NCI-H748 (cell line): ENCODE results near the gene RYR3.

Experiments
- DNase-seq: peaks from one replicate; lab custom pipeline; 2025; ENCODE audit not compliant: unreplicated experiment; lab: John Stamatoyannopoulos, UW

Gene RYR3

GRCh38 chr15:33494306-33494705, 183.5 kb downstream of the RYR3 start:
- DNase-seq = no peak

DNA sequence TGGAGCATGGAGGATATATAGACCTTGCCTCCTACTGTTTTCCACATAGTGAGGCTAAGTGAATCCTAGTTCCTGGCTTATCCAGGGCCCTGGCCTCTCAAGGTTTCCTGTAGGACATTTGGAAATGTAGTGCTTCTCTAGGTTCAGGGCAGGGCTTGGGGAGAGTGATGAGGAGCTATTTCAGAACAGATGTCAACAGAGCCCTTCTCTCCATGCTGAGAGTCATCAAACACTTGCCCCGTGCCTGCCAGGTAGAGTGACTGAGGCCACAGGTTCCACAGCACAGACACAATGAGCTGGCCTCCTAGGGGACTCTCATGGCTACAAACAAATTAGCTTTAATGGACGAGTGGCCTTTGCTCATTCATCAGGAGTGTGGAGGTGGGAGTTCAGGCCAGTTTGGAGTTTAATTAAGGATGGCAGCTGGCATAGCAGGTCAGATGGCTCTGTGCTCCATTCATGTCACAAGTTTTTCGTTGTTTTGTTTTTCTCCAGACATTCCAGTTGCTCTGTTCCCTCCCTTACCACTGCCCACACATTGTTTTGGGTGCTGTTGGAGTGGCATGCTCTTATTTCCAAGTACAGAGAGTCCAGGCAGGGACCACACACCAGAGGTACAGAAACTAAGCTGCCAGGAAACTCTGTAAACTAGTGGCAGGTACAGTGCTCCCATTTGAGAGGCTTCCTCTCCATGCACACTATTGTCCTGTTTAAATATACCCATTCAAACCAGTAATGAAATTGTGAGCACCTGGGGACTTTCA, 189.8 kb downstream of the RYR3 start:
- peak; percentile 93 for DNase-seq

DNA sequence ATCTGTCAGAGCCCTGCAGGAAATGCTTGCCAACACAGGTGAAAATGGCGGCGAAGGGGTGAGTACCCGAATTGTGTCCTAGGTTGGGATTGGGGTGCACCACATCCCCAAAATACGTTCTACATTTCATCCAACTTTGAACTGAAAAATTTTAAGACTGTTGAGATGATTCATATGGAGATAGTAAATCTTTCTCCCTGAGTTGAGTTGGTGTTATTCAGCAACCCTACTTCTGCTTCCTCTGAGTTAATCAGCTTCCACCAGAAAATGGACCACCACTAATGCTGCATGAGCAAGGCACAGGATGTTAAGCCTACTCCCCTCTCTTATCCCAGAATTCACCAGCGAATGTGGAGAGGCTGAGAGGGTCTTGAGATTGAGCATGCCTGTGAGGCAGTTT, 192.9 kb downstream of the RYR3 start:
- DNase-seq = no peak

DNA sequence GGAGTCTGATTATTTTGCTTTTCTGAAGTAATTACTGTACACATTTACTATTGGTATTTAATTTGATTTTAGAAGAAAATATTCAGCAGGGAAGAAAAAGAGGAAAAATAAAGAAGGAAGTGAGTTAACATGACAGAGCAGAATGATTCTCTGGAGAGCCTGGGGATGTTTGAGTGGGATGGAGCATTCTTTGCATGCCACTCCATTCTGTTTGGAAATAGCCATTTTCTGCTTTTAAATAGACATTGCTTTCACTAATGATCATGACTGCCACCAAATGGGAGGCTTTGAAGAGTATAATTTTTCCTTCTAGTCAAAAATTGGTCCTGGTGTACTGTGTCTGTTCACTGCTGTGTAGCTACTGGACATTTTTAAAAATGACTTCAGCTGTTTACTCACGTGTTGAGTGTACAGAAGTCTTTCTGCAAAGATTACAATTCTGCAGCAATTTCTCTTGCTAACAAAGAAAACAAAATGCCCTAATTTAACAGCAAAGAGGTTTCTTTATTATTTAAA, 196.1 kb downstream of the RYR3 start:
- peak; percentile 37 for DNase-seq

DNA sequence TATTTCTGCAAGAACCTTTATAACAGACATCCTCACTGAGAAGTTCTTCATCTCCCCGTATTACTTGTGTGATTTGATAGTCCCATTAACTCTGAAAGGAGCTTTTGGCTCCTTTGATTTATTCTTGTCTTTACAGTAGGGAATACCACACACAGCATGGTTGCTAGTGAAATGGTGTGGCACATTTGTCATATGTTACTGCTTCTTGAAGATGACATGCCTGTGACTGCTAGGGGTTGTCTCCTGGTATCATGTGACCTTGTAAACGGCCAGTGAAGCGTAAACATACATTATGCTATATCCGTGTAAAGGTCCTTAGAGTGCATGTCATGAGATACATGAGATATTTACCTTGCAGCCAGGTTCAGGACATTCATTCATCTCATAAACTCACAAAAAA, 197.9 kb downstream of the RYR3 start:
- DNase-seq = peak; percentile 74

GRCh38 chr15:33515121-33515520, 204.4 kb downstream of the RYR3 start:
- peak; percentile 71 for DNase-seq

DNA sequence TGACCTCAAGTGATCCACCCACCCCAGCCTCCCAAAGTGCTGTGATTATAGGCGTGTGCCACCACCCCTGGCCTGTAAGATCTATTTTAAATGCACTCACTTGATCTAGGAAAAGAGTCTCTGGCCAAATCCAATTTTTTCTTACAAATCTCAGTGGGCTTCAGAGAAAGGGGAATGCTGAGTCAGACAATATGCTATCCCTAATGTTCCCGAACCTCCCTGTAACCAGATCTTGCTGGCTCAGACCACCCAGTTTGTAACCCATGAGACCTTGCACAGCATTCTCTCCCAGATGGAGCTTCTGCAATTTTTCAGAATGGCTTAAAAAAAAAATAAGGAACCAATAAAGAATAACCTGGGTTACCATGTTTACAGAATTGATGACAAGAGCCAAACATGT, 205.8 kb downstream of the RYR3 start:
- DNase-seq = no peak

DNA sequence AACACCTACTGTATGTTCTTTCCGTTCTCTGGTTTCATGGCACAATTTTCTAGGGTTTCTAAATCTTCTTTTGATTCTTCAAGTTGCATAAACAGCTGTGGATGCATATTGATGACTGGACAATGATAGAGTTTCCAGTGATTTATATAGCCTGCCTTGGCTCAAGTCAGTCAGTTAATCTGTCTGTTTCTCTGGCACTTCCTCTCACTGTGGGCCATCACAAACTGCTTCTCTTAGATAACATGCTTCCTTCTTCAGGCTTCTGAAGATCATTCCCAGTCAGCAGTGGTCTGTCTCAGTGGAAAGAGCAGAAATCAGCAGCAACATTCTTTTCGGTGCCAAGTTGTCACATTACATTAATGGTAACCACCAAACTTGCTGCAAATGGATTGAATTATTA, 207.2 kb downstream of the RYR3 start:
- DNase-seq = no peak

DNA sequence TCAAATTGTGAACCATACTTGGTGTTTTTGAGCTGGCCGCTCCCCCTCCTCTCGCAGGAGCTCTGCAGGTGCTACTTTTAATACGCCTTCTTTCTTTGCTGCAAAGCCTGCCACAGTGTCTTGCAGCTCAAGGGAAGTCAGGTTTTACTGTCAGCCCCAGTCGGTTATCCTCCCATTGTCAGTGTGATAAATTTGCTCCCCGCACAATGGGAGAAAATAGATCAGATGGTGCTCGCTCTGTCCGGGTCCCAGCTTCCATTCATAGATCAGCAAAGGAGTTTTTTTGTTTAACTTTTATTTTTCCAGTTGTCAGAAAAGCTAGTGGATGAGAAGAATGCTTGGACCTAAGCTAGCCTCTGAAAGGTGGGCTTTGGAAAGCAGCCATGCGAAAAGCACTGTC, 207.7 kb downstream of the RYR3 start:
- DNase-seq = no peak

- DNase-seq = no peak
Measured at GRCh38 chr15:33524274-33524673, 213.5 kb downstream of the RYR3 start.

DNA sequence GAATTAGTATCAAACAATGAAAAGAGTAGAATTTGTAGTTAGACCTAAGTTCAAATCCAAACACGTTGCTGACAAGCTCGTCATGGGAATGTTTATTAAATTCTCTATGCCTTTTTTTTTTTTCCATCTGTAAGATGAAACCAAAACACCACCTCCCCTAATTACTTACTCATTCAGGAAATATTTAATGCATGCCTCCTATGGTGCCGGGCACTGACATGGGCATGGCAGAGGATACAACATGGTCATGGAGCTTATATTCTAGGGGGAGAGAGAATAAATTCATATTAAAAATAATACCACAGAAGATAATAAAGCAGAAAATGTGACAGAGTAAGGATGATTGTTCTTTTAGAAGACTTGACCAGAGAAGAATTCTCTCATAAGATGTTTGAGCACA, 215.8 kb downstream of the RYR3 start:
- DNase-seq = peak; percentile 1

- no peak for DNase-seq
Measured at GRCh38 chr15:33533197-33533596, 222.4 kb downstream of the RYR3 start.

GRCh38 chr15:33534642-33535041, 223.9 kb downstream of the RYR3 start:
- DNase-seq = no peak

DNA sequence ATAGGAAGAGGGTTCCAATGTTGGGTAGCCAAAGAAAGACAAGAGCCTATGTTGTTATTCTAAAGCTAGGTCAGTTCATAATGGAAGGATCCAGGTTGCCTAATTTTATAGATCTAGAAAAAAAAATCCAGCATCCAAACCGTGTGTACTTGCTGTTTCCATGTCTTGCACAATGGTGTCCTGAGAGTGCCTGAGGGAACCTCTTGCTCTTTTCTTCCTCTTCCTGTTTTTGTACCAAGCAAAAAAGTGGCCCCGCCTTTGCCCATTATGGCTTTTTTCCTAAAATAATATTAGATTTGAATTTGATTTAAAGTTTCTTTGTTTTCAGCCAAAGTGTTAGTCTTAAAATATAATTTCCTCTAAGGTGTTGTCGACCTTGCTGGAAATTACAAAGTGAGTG, 224.4 kb downstream of the RYR3 start:
- DNase-seq = no peak

DNA sequence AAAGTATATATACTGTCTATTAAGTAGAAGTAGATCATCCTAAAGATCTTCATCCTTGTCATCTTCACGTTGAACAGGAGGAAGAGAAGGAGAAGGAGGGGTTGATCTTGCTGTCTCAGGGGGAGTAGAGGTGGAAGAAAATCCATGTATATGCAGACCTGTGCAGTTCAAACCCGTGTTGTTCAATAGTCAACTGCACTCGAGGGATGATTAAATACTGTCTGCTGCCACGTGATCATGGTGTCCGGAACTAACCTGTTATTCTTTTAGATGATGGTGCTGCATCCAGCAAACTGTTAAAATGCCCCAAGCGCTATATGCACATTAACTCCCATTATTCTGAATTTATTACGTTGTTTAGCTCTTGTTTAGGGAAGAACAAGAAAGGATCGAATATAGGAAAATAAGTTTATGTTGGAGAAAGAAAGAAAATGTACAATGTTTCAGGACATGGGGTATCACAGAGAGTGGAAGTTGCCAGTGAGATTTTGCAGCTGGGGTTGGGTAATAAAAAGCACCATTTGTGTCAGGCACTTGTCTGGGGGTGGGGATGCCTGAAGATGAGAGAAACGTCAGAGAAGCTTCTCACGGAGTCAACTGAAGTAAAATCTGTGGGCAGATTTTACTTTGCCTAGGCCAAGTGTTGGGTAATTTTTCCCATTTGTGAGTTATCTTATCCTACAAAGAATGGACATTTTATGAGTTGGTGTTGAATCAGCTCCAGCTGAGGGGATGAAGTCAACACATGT, 229.2 kb downstream of the RYR3 start:
- DNase-seq = no peak

- no peak for DNase-seq
Measured at GRCh38 chr15:33543957-33544356, 233.2 kb downstream of the RYR3 start.

DNA sequence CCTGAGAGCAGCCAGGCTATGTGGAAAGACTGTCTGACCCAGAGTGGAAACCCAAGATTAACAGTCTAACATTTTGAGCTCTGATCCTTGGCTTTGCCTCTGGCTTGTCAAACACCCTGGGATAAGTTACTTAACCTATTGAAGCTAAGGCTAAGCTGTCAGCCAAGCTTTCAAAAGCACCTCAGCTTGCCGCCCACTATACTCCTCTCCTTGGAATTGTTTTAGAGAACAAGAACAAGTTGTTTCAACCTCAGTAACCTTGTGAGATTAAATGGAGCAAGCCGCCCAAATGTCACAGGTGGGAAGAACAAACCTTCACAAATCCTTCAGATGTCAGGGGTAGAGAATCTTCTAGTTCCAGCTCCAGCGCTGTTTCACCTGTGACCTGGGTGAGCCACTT, 235.1 kb downstream of the RYR3 start:
- no peak for DNase-seq

GRCh38 chr15:33547876-33548275, 237.1 kb downstream of the RYR3 start:
- no peak for DNase-seq

GRCh38 chr15:33551860-33552259, 241.1 kb downstream of the RYR3 start:
- no peak for DNase-seq

DNA sequence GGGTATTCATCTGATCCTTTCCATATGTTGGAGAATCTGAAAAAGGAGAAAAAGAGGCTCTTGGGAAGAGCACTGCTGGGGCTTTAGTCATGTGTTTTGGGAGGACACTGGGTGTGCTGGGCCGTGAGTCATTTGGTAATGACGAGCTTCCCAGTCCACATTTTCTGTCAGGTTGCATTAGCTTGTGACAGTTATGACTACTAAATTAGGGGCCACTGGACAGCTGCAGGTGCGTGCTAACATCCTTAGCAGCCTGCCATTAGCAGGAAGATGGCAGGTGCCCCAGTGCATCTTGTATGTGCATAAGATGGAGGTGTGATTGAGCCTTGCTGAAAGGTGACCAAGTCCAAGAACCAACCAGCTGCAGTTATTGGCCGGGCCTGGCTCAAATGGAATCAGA, 242.4 kb downstream of the RYR3 start:
- no peak for DNase-seq

DNA sequence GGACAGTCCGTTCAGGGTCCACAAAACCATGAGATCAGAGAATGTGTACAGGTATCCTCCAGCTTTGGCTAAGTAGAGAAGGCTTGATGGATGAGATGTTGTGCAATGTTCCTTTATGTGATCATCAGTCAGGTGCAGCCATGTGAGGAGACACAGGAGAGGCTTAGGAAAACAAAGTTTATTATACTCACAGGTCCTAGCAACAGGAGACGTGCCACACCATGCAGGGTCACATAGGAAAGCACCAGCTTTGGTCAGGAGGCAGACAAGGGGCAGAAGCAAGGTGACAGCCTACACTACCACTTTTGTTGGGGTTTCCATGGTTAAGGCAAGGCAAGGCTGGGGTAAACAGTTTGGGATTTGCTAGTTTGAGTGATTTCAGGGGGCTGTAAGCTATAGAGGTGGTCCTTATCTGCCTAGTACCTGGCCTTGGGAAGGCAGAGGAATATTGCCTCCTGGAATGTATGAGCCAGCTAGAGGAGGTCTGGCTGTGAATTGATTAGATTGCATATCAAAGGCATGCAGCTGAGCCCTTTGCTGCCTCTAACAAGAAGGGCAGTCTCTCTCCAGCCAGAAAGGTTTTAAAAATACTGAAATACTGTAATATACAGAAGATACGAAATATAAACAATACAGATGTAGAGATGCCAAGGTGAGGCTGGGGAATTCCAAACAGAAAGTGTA, 248.6 kb downstream of the RYR3 start:
- DNase-seq = no peak

DNA sequence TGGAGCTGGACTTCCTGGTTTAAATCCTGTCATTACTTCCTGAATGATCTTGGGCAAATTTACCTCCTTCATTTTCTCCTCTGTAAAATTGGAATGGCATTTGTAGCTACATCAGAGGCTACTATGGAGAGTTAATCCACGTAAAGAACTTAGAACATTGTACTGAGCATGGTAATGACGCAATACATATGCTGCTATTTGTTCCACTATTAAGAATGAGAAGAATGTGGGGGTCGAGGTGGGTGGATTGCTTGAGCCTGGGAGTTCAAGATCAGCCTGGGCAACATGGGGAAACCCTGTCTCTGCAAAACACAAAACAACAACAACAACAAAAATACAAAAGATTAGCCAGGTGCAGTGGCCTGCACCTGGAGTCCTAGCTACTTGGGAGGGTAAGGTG, 250.6 kb downstream of the RYR3 start:
- DNase-seq = no peak
